Right lobe of liver (tissue), 6 donors: ENCODE measurements around the gene SESTD1. TPM values are rescaled to one million over a fixed set of nuclear protein-coding genes. Genes with fewer than 3 reads are reported as not detected.

ENCODE experiments used
- ATAC-seq, 4 donors: fragments of 200-7000 bp; cut with Tn5 transposase; one replicate each; pipeline ENCODE4 v1.9.1; 2020; ENCODE audit warnings: mild to moderate bottlenecking in 4 of 4, moderate library complexity in 4 of 4
- DNase-seq, 3 donors: peaks; one replicate each; pipeline ENCODE4 v3.0.0-alpha.2; 2020
- H3K27ac ChIP-seq, 3 donors: fragments of 200-600 bp; one replicate each; pipeline ENCODE4 v1.8.0; 2022
- H3K27me3 ChIP-seq, 2 donors: fragments of 200-600 bp; one replicate each; pipeline ENCODE4 v1.8.0; 2022
- H3K36me3 ChIP-seq, 4 donors: fragments of 200-600 bp; sonication (generic) in 1 of 4; one replicate each; pipeline versions ENCODE4 v1.5.1 to v1.8.0; 2017 to 2022; ENCODE audit warnings: control low read depth in 1 of 4
- H3K4me1 ChIP-seq, 4 donors: fragments of 200-600 bp; sonication (generic) in 1 of 4; one replicate each; pipeline versions ENCODE4 v1.5.1 to v1.8.0; 2017 to 2022; ENCODE audit warnings: control low read depth in 1 of 4
- H3K4me3 ChIP-seq, 3 donors: fragments of 200-600 bp; one replicate each; pipeline ENCODE4 v1.8.0; 2022
- H3K9me3 ChIP-seq, 4 donors: fragments of 200-600 bp; sonication (generic) in 1 of 4; one replicate each; pipeline versions ENCODE4 v1.5.1 to v1.8.0; 2017 to 2022; ENCODE audit warnings: control low read depth in 1 of 4
- POLR2A ChIP-seq: fragments of 450-650 bp; IDR thresholded peaks from one replicate; pipeline ENCODE4 v1.6.1; 2017; ENCODE audit warnings: antibody characterized with exemption, mild to moderate bottlenecking
- WGBS: methylation state at CpG from one replicate; pipeline ENCODE4 v1.1.6; 2018; ENCODE audit warnings: low coverage, low lambda C conversion rate; ENCODE audit not compliant: insufficient coverage; ENCODE audit errors: missing lambda C conversion rate; 5-methylcytosine and 5-hydroxymethylcytosine counted together
- intact Hi-C, 2 donors: fragments of 100-400 bp; cut with DNase I; formaldehyde crosslinking; loops; one replicate each; pipeline versions ENCODE4 v1.11.2 to v1.14.1; 2022
- long read RNA-seq: library from polyadenylated mRNA; unstranded; transcript quantifications from one replicate; pipeline ENCODE4 v2.0.0, GENCODE V29; 2019
- total RNA-seq, 6 experiments: library from RNA; depleted of rRNA in 2 of 6; stranded (reverse); fragments of >200 nt in 2 of 6; fragmentation: NEBNext Ultra II Directional in 3 of 6; extraction: Animal tissue kit (Norgen Biotek cat#: 25700) in 3 of 6; gene quantifications; one replicate each; pipeline versions ENCODE4 v1.1.0 to v1.2.4, GENCODE V29; 2016 to 2023
- TF ChIP-seq, protein P1 (sequence below), 4 donors: fragments of 200-600 bp in 3 of 4; fragments of 450-650 bp in 1 of 4; IDR thresholded peaks; one replicate each; pipeline versions ENCODE4 v1.5.1 to v1.8.0; 2016 to 2022; ENCODE audit warnings: antibody characterized with exemption in 4 of 4, mild to moderate bottlenecking in 2 of 4
- donor health status: DM: no; HTN: yes; CAD: no.
- donor health status: DM: no; HTN: no; CAD: no.
- donor health status: DM: no; HTN: no; CAD: no.
- donor health status: DM: no; HTN: yes; CAD: no.
- donor health status: DM: no; HTN: yes; CAD: no.

Gene SESTD1, protein sequence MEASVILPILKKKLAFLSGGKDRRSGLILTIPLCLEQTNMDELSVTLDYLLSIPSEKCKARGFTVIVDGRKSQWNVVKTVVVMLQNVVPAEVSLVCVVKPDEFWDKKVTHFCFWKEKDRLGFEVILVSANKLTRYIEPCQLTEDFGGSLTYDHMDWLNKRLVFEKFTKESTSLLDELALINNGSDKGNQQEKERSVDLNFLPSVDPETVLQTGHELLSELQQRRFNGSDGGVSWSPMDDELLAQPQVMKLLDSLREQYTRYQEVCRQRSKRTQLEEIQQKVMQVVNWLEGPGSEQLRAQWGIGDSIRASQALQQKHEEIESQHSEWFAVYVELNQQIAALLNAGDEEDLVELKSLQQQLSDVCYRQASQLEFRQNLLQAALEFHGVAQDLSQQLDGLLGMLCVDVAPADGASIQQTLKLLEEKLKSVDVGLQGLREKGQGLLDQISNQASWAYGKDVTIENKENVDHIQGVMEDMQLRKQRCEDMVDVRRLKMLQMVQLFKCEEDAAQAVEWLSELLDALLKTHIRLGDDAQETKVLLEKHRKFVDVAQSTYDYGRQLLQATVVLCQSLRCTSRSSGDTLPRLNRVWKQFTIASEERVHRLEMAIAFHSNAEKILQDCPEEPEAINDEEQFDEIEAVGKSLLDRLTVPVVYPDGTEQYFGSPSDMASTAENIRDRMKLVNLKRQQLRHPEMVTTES
- total RNA-seq, result 10 to 100 TPM in 3 of 6 experiments, 1 to 10 TPM in 3; 5.8 to 27.9 (median 12.8) TPM
- long read RNA-seq, full-length matches to known transcripts, result 1 of 1 reads
- long read RNA-seq, partial matches to known transcripts, result 0 of 1 reads
- long read RNA-seq, other reads (novel, unspliced or antisense), result 0 of 1 reads

DNA sequence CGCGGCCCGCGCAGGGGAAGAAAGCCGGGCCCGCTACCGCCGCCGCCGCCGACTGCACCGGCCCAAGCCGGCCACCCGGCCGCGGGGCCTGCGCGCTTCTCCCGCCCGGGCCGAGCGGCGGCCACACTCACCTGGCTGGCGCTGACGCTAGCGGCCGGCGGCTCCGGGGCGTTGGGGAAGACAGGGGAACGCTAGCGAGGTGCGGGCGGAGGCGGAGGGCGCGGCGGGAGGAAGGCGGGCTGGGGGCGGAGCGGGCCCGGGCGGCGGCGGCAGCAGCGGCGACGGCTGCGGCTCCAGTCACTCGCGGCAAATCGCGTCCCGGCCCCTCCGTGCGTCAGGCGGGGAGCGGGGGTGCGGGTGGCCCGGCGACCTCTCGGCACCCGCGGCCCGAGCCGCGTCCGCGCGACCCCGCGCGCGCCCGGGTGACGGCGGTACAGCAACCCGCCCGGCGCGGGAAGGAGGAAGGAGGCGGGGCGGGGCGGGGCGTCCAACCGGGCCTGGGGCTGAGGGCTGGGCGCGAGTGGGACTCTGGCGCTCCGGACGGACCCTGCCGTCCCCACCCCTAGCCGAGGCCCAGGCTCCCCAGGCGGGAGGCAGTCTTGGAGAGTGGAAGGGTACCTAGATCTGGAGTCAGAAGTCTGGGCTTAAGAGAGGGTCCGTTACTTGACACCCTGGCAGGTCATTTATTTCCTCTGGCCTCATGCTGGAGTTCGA lies at the start of gene SESTD1:
TSS of gene SESTD1 (minus strand) at position 465 of the 714 bp plus-strand sequence. CDS start 72,991 bp downstream, outside the sequence.
- H3K27me3 ChIP-seq, result no peaks in the 10 kb centered on the region
- ATAC-seq, result peak; percentile 79 to 91 (median 86)
- H3K36me3 ChIP-seq, result no peaks in the 10 kb centered on the region
- no peaks in the 10 kb centered on the region for H3K9me3 ChIP-seq
- H3K4me3 ChIP-seq, result peak within 1 kb of the TSS; percentile 54 to 72 (median 61)
- peaks cover 0 to 10% (median 3%) of the 10 kb centered on the region in 4 donors for H3K4me1 ChIP-seq
- peak within 1 kb of the TSS; percentile 69 to 82 (median 77) for H3K27ac ChIP-seq
- intact Hi-C loops, result no loop called here
- TF ChIP-seq POLR2A, result peak; percentile 72
- TF ChIP-seq, protein P1, sequence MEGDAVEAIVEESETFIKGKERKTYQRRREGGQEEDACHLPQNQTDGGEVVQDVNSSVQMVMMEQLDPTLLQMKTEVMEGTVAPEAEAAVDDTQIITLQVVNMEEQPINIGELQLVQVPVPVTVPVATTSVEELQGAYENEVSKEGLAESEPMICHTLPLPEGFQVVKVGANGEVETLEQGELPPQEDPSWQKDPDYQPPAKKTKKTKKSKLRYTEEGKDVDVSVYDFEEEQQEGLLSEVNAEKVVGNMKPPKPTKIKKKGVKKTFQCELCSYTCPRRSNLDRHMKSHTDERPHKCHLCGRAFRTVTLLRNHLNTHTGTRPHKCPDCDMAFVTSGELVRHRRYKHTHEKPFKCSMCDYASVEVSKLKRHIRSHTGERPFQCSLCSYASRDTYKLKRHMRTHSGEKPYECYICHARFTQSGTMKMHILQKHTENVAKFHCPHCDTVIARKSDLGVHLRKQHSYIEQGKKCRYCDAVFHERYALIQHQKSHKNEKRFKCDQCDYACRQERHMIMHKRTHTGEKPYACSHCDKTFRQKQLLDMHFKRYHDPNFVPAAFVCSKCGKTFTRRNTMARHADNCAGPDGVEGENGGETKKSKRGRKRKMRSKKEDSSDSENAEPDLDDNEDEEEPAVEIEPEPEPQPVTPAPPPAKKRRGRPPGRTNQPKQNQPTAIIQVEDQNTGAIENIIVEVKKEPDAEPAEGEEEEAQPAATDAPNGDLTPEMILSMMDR (IDR thresholded peaks at IDR 0.05), result peak in 1 of 4 donors; percentile 20
- WGBS, result 1% methylated on average over 20 of the region's 96 CpGs
- peak; percentile 81 to 85 (median 82) for DNase-seq

DNA sequence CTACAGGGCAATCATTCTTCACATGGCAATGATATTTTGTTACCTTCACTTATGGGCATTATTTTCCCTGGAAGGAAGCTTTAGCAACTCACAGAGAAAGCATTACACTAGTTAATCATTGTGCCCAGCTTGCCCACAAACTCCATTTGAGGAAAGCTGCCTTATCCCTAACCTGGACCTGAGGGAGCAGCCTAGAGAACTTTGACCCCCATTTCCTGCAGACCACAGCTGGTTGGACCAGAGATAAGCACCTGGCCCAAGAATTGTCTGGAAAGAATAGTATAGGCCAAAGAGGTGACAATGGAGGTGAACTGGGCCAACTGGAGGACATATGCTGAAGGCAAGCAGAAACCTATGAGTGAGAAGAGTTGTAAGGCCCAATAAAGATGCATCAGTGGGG lies 48.4 kb upstream of the SESTD1 start:
- no peaks in the 10 kb centered on the region for H3K27me3 ChIP-seq
- no peaks in the 10 kb centered on the region for H3K4me1 ChIP-seq
- DNase-seq, result no peak
- no peak overlapping the region for H3K27ac ChIP-seq
- no peak for ATAC-seq
- H3K9me3 ChIP-seq, result no peaks in the 10 kb centered on the region
- H3K36me3 ChIP-seq, result no peaks in the 10 kb centered on the region
- TF ChIP-seq, protein P1 (IDR thresholded peaks at IDR 0.05), result no peak
- no peak for TF ChIP-seq POLR2A
- H3K4me3 ChIP-seq, result no peak overlapping the region
- intact Hi-C loops, result no loop called here

DNA sequence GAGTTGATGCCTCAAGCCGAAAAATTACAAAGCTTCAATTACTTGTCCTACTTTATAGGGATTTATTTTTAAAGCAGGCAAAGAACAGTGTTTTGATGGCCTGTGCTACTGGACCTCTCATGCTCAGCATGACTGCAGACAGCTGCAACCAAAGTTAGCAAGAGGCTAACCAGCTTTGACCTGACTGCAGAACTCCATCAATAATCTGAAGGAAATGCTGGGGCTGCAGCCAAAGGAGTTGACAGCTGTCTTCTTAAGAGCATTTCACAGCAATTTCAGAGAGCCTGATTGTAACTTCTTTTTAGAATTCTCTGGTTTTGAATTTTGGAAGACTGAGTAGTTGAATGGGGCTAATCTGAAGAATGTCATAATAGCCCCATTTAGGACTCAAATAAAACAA lies 46.5 kb upstream of the SESTD1 start:
- intact Hi-C loops, result no loop called here
- 52% methylated on average over 1 of the region's 1 CpG for WGBS
- Histone ChIP-seq H3K4me3 (no peak overlapping the region), H3K27ac (no peak overlapping the region), H3K9me3 (no peaks in the 10 kb centered on the region), H3K36me3 (no peaks in the 10 kb centered on the region), H3K27me3 (no peaks in the 10 kb centered on the region), H3K4me1 (no peaks in the 10 kb centered on the region)
- DNase-seq, result no peak
- no peak for ATAC-seq
- TF ChIP-seq, protein P1 (IDR thresholded peaks at IDR 0.05), result no peak
- no peak for TF ChIP-seq POLR2A

DNA sequence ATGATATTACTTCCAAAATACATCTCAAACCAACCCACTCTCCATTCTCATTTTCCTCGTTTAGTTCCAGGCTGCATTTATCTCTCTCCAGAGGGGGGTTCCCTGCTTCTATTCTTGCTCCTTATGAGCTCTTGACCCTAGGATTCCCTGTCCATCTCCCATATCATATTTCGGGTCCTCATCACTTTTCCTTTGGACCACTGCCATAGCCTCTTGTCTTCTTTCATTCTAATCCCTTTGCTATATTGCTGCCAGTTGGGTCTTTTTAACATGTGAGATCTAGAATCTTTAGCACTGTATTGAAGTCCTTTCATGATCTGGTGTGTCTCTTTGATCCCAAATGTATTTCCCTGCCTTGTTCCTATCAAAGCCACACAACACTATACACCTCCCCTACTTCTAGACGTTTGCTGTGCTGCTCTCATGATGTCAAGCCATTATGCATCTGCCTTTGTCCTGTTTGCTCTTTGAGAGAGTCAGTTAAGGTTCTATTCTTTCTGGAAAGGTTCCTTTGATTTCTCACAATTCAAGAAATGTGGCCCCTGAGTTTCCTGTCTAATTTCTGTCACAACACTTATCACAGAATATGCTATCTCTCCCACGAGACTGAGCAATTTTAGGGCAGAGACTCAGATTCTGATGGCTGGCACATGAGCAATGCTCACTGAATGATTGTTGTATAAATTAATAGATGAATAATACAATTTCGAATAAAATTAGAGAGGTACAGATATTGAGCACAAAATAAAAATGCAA lies 43.2 kb upstream of the SESTD1 start:
- H3K4me3 ChIP-seq, result no peak overlapping the region
- no peaks in the 10 kb centered on the region for H3K27me3 ChIP-seq
- intact Hi-C loops, result no loop called here
- ATAC-seq (no peak), DNase-seq (no peak)
- no peaks in the 10 kb centered on the region for H3K4me1 ChIP-seq
- H3K36me3 ChIP-seq, result no peaks in the 10 kb centered on the region
- H3K9me3 ChIP-seq, result no peaks in the 10 kb centered on the region
- H3K27ac ChIP-seq, result no peak overlapping the region
- WGBS, result 51% methylated on average over 5 of the region's 5 CpGs
- no peak for TF ChIP-seq POLR2A
- TF ChIP-seq, protein P1 (IDR thresholded peaks at IDR 0.05), result no peak
